SU-DHL-6 (cell line): Measurements from ENCODE around the gene RAB3GAP1.

Experiments used
- H2AFZ ChIP-seq: fragments of 200-600 bp; sonication (generic); 2 replicates; pipeline ENCODE4 v1.6.1; 2014; ENCODE audit warnings: low read depth, mild to moderate bottlenecking, moderate library complexity, mixed read lengths, antibody characterized with exemption, low read length; ENCODE audit not compliant: severe bottlenecking
- H3F3A ChIP-seq: fragments of 200-600 bp; shearing (Covaris generic); 2 replicates; pipeline ENCODE4 v1.6.0; 2016; ENCODE audit warnings: antibody characterized with exemption, mild to moderate bottlenecking; ENCODE audit not compliant: insufficient read depth
- H3K27ac ChIP-seq: fragments of 200-600 bp; sonication (generic); 2 replicates; pipeline ENCODE4 v1.5.1; 2016; ENCODE audit warnings: low read depth, mild to moderate bottlenecking, low read length, moderate library complexity, mixed read lengths
- H3K27me3 ChIP-seq: fragments of 200-600 bp; sonication (generic), shearing (Covaris generic); 2 replicates; pipeline ENCODE4 v1.6.0; 2014; ENCODE audit warnings: mild to moderate bottlenecking, low read length
- H3K36me3 ChIP-seq: fragments of 200-600 bp; sonication (generic); 2 replicates; pipeline ENCODE4 v1.6.1; 2014; ENCODE audit warnings: mild to moderate bottlenecking, low read length, mixed read lengths
- H3K4me2 ChIP-seq: fragments of 300-600, 200-600 bp; shearing (Covaris generic), sonication (generic); 2 replicates; pipeline ENCODE4 v1.6.0; 2014; ENCODE audit warnings: low read length, low read depth, mild to moderate bottlenecking; ENCODE audit not compliant: poor library complexity, severe bottlenecking
- H3K4me3 ChIP-seq: fragments of 200-600 bp; sonication (generic); 2 replicates; pipeline ENCODE4 v1.5.1; 2014; ENCODE audit warnings: antibody characterized with exemption, low read length, mild to moderate bottlenecking, mixed read lengths; ENCODE audit not compliant: insufficient read depth, poor library complexity, severe bottlenecking
- H3K79me2 ChIP-seq: fragments of 200-600 bp; sonication (generic); 2 replicates; pipeline ENCODE4 v1.6.1; 2014; ENCODE audit warnings: mild to moderate bottlenecking, low read length, moderate library complexity; ENCODE audit not compliant: insufficient read depth
- H3K9ac ChIP-seq: fragments of 200-600 bp; sonication (generic); 2 replicates; pipeline ENCODE4 v1.7.0; 2014; ENCODE audit warnings: mild to moderate bottlenecking, low read length
- H3K9me2 ChIP-seq: fragments of 200-600 bp; sonication (generic); replicated peaks from 2 replicates; pipeline ENCODE4 v1.6.1; 2014; ENCODE audit warnings: low read length; ENCODE audit not compliant: insufficient read depth
- H3K9me3 ChIP-seq: fragments of 200-600 bp; sonication (generic); 2 replicates; pipeline ENCODE4 v1.6.1; 2014; ENCODE audit warnings: low read length, mixed read lengths; ENCODE audit not compliant: insufficient read depth
- H4K20me1 ChIP-seq: fragments of 200-600 bp; sonication (generic); 2 replicates; pipeline ENCODE4 v1.6.1; 2014; ENCODE audit warnings: low read depth, mild to moderate bottlenecking, antibody characterized with exemption, low read length, moderate library complexity, mixed read lengths
- EZH2phosphoT487 ChIP-seq: fragments of 200-600 bp; sonication (generic), shearing (Covaris generic); conservative IDR thresholded peaks from 2 replicates; pipeline ENCODE4 v1.6.1; 2018; ENCODE audit warnings: mild to moderate bottlenecking, antibody characterized with exemption, low read length, moderate library complexity, mixed read lengths
- TF ChIP-seq, protein P1 (sequence below): fragments of 200-600 bp; sonication (generic); IDR thresholded peaks from one replicate; pipeline ENCODE4 v1.5.1; 2017; ENCODE audit warnings: antibody characterized with exemption, mild to moderate bottlenecking, low read length, moderate library complexity; ENCODE audit not compliant: insufficient read depth, poor library complexity, severe bottlenecking

The RAB3GAP1 gene

DNA sequence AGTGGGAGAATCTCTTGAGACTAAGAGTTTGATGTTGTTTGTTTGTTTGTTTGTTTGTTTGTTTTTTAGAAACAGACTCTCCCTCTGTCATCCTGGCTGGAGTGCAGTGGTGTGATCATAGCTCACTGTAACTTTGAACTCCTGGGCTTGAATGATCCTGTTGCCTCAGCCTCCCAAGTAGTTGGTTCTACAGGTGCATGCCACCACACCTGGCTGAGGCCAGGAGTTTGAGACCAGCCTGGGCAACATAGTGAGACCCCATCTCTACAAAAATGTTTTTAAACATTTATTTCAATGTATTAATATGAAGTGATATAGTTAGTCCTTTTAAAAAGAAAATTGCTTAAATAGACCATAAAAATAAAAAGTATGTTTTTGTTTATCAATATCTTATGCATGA, 40.5 kb upstream of the RAB3GAP1 start:
- H3F3A ChIP-seq = no peaks in the 10 kb centered on the region
- H3K36me3 ChIP-seq = no peaks in the 10 kb centered on the region
- no peak overlapping the region for H3K27ac ChIP-seq
- no peak for TF ChIP-seq EZH2phosphoT487
- TF ChIP-seq, protein P1, sequence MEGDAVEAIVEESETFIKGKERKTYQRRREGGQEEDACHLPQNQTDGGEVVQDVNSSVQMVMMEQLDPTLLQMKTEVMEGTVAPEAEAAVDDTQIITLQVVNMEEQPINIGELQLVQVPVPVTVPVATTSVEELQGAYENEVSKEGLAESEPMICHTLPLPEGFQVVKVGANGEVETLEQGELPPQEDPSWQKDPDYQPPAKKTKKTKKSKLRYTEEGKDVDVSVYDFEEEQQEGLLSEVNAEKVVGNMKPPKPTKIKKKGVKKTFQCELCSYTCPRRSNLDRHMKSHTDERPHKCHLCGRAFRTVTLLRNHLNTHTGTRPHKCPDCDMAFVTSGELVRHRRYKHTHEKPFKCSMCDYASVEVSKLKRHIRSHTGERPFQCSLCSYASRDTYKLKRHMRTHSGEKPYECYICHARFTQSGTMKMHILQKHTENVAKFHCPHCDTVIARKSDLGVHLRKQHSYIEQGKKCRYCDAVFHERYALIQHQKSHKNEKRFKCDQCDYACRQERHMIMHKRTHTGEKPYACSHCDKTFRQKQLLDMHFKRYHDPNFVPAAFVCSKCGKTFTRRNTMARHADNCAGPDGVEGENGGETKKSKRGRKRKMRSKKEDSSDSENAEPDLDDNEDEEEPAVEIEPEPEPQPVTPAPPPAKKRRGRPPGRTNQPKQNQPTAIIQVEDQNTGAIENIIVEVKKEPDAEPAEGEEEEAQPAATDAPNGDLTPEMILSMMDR = no peak
- H3K9me2 ChIP-seq = no peaks in the 10 kb centered on the region
- no peaks in the 10 kb centered on the region for H4K20me1 ChIP-seq
- H3K4me3 ChIP-seq = no peak overlapping the region
- no peaks in the 10 kb centered on the region for H3K9me3 ChIP-seq
- no peaks in the 10 kb centered on the region for H3K79me2 ChIP-seq
- no peak overlapping the region for H3K4me2 ChIP-seq
- no peaks in the 10 kb centered on the region for H3K27me3 ChIP-seq
- H3K9ac ChIP-seq = no peak overlapping the region
- H2AFZ ChIP-seq = no peak overlapping the region

DNA sequence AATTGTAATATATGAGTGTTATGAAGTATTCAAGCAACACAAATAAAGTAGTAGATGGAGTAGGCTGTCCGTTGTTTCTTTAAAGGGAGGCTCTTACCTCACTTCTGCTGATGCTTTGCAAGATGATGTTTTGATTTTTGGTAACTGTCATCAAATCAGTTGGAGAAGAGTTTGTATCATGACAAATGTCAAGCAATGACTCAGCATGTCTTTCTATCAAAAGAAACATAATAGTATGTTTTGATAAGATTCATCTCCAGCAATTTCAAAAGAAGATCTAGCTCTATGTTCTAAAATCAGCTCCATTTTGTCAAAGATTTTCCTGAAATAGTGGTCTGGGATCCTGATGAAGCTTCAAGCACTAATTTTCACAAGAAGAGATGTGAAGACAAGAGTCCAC, 30.5 kb upstream of the RAB3GAP1 start:
- TF ChIP-seq, protein P1 = no peak
- no peak for TF ChIP-seq EZH2phosphoT487
- Histone ChIP-seq H3K9me2 (no peaks in the 10 kb centered on the region), H3K79me2 (no peaks in the 10 kb centered on the region), H4K20me1 (no peaks in the 10 kb centered on the region), H2AFZ (no peak overlapping the region), H3F3A (no peaks in the 10 kb centered on the region), H3K36me3 (no peaks in the 10 kb centered on the region), H3K4me3 (no peak overlapping the region), H3K9me3 (no peaks in the 10 kb centered on the region), H3K4me2 (no peak overlapping the region), H3K27me3 (no peaks in the 10 kb centered on the region), H3K9ac (no peak overlapping the region), H3K27ac (no peak overlapping the region)

DNA sequence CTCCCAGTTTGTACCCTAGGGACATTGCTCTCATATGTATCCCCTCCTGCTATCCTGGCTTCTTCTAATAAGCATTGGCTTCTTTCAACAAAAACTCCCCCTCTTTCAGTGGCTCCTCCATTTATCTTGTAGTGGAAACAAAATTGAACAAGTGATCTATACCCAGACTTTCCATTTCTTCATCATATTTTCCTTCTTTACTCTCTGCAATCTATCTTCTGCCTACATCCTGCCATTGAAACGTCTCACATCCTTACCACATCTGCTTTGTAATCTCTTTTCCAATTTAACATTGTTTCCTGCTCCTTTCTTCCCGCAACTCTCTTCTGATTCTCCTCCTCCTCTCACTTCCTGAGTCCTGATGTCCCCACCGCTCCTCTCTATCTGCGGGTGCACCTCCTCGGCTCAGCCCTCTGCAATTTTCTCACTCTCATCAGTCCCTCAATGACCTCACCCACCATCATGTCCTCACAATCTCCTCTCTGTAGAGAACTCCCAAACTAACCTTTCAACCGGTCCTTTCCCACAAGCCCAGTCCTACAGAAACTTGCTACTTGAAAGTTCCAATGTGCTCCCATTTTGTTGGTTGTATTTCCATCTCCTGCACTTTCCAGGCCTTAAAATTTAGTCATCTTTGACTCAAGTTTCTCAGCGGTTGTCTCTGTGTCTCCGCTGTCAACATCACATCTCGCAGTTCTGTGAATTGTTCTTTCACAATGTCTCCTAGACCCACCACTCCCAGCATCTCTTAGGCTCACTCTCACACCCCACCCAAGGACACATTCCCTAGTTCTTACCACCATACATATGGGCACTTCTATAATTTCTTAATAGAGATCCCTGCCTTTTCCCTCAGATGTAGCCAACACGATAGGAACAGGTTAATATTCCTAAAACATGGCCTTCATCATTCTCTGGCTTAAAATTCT, 28.9 kb upstream of the RAB3GAP1 start:
- H4K20me1 ChIP-seq = no peaks in the 10 kb centered on the region
- H3K9me3 ChIP-seq = no peaks in the 10 kb centered on the region
- H3K4me3 ChIP-seq = no peak overlapping the region
- no peaks in the 10 kb centered on the region for H3K9me2 ChIP-seq
- no peak overlapping the region for H3K27ac ChIP-seq
- H3K9ac ChIP-seq = no peak overlapping the region
- H3K36me3 ChIP-seq = no peaks in the 10 kb centered on the region
- no peaks in the 10 kb centered on the region for H3F3A ChIP-seq
- H3K4me2 ChIP-seq = no peak overlapping the region
- TF ChIP-seq, protein P1 = no peak
- no peak for TF ChIP-seq EZH2phosphoT487
- H3K79me2 ChIP-seq = no peaks in the 10 kb centered on the region
- H2AFZ ChIP-seq = no peak overlapping the region
- no peaks in the 10 kb centered on the region for H3K27me3 ChIP-seq
